ENCODE data around the gene PLA2G2F.

PLA2G2F gene

DNA sequence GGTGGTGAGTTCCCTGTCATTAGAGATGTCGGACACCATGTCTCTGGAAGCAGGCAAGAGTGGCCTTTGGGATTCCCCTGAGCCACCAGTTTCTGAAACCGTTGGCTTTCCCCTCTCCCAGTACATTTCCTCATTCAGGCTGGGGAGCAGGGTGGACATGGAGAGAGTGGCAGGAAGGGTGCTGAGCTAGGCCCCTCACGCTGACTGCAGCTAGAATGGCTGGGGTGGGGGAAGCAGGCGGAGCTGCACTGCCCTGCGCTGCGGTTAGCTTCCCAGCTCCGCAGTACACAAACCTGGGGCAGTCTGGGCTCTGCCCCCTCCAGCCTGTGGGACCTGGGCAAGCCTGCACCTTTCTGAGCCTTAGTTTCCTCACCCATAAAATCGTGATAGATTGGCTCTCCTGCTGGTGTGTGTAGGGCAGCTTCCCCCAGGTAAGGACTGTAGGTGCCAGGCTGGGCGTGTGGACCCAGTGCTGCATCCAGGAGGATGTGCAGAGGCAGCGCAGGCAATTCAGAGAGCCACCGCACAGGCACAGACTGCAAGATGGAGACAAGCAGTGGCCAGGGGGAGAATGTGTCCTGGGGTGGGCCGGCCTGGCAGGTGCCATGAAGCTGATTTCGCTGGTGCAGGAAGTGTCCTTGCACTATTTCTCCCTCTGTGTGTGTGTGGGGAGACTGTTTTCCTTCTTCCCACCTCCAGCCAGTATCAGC lies 3.0 kb downstream of the PLA2G2F start:
- no peak for DNase-seq (ENCODE audit: low read depth)

DNA sequence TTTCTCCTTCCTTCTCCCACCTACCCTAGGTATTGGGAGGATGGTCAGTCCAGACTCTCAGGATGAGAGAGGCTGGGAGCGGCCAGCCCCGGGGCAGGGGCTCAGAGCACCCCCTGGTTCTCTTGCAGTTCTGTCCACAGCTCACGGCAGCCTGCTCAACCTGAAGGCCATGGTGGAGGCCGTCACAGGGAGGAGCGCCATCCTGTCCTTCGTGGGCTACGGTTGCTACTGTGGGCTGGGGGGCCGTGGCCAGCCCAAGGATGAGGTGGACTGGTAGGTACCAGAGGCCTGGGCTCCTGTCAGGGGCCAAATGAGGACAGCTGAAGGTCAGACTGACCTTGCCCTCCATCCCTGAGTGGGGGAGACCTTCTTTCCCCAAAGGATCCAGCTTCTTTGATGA lies 4.2 kb downstream of the PLA2G2F start:
- no peak for DNase-seq (ENCODE audit: low read depth)

DNA sequence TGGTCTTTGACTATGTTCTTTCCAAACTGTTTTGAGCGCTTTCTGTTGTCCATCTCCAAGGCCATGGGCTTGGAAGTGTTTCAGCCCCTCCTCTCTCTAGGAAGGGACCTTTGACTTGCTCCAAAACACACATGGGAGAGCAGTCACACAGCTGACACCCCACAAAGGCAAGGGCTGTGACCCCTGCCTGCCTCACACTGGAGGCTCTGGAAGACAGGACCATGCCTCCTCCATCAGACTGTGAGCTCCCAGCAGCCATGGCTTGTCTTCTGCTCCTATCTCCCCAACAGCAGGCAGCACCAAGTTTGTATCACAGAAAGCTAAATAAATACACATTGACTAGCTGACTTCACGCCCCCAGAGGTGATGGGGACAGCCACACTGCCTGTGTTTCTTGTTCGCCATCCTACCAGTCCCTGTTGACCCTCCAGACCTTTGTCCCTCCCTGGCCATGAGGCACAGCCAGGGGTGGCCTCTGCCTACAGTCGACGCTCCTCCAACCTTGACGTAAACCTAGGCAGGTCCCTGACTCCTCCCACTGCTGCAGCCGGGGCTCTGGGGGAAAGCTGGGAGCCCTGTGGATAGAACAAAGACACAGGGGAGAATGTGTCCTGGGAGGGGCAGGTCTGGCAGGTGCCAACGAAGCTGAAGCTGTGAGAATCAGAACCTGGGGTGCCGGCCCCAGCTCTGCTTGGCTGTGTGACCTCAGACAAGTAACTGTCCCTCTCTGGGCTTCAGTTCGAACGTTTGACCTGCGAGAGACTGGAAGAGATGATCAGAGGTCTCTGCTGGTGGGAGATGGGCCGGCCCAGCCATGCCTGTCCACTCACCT lies 4.8 kb downstream of the PLA2G2F start:
- no peak for DNase-seq (ENCODE audit: low read depth)

DNA sequence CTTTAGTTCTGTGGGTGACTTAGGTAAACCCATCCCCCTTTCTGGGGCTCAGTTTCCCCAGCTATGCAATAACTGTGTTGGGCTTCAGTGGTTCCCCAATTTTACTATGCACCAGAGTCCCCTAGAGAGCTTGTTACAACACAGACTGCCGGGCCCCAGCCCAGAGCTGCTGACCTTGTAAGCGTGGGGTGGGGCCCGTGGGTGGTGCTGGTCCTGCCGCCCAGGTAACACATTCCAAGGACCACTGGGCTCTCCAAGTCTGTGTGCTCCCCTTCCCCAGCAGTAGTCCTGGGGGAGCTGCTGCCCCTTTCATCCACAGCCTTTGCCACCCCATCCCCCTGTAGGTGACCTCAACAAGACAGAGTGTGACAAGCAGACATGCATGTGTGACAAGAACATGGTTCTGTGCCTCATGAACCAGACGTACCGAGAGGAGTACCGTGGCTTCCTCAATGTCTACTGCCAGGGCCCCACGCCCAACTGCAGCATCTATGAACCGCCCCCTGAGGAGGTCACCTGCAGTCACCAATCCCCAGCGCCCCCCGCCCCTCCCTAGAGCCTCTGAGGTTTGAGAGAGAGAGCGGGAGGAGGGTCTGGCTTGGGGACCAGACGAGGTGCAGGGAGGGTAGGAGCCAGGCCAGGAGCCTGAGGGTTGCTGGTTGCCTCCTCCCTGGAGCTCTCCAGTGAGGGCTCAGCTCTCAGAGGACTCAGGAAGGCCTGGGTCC lies 8.9 kb downstream of the PLA2G2F start:
- no peak for DNase-seq (ENCODE audit: low read depth)

DNA sequence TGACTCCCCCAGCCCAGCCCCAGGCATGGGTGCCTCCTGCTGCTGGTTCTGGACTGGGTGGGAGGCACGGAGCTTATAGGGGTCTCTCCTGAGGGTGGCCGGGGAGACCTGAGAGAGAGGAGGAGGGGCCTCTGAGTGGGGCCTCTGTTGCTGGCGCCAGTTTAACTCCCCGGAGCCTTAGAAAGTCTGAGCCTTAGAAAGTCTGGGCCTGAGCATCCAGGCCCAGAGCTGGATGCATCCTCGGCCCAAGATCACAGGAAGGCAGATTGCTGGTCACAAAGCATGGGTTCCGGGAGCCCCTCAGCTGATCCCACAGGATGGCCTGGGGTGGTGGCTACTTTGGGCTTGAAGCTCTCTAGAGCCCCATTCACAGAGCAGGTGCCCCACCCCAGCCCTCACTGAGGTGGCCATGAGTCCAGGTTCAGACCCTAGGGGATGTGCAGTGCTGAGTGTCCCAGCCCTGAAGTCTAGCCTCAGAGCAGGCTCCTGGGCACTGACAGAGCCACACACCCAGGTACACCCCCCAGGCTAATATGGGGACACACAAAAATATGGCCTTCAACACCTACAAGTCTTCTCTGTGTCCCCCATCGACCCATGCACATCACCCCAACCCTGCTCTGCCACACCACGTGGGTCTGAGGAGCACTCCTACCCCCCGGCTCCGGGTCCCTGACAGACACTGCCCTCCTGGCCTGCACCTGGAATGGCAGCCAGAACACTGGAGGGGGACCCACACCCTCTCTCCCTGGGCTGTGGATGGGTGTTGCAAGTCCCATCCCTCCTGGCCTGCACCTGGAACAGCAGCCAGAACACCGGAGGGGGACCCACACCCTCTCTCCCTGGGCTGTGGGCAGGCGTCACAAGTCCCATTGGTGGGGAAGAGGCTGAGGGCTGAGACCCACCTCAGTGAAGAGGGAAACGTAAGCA lies 9.7 kb downstream of the PLA2G2F start:
- no peak for DNase-seq (ENCODE audit: low read depth)

DNA sequence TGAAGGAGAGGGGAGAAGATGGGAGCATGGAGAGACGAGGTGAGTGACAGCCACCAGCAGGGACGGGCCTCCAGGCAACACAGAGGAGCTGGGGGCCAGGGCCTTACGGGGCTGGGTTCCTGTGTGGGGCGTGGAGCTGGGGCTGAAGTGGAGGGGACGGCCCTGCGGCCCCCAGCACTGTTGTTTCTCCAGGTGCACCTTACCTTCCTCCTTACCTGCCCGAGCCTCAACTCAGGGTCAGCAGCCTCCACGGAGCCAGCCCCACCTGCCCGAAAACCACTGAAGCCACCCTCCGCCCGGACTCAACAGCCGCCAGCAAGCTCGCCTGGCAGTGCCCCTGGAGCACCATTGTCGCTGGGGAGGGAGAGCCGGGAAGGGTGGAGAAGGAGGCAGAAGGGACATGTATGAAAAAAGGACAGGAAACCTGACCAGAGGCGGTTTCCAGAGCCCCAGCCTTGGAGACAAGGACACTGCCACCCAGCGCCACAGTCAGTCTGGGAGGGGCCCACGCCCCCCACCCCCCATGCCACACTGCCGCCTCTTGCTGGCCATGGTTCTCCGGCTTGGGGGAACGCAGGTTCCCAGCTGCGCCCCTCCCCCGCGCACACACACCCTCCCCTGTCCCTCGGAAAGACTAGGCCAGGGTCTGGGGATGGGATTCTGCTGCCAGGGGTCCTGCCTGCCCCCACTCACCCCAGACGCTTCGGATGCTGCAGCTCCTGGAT lies 10.6 kb downstream of the PLA2G2F start:
- no peak for DNase-seq (ENCODE audit: low read depth)

DNA sequence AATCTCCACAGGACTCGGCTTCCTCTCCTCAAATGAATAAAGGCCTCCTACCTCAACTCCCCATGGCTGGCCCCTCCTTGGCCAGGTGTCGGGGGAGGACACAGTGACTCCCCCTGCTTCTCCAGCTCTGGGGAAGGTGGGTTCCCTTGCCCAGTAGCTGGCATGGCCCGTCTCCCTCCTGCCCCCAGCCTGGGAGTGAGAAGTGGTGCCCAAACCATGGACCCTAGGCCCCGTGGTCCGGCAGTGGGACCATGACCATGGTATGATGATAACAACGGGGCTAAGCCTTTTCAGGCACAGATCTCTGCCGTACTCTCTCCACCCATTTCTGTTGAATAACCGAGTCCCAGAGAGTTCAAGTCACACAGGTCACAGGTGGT lies 11.2 kb downstream of the PLA2G2F start:
- DNase-seq (ENCODE audit: low read depth) = no peak

DNA sequence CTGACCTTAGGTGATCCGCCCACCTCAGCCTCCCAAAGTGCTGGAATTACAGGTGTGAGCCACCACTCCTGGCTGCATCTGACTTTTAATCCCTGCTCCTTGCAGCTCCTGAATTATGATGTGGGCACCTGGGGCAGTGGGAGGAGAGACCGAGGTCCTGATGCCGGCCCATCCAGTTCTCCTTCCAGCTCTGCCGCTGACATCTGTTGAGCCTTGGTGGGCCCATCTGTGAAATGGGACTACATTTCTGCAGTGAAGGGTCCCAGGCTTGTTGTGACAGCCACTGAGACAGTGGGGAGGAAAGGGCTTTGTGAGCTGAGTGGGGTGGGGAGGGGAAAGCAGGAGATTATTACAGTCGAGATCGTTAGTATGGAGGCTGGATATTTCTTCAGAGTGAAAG lies 11.8 kb downstream of the PLA2G2F start:
- no peak for DNase-seq (ENCODE audit: low read depth)

DNA sequence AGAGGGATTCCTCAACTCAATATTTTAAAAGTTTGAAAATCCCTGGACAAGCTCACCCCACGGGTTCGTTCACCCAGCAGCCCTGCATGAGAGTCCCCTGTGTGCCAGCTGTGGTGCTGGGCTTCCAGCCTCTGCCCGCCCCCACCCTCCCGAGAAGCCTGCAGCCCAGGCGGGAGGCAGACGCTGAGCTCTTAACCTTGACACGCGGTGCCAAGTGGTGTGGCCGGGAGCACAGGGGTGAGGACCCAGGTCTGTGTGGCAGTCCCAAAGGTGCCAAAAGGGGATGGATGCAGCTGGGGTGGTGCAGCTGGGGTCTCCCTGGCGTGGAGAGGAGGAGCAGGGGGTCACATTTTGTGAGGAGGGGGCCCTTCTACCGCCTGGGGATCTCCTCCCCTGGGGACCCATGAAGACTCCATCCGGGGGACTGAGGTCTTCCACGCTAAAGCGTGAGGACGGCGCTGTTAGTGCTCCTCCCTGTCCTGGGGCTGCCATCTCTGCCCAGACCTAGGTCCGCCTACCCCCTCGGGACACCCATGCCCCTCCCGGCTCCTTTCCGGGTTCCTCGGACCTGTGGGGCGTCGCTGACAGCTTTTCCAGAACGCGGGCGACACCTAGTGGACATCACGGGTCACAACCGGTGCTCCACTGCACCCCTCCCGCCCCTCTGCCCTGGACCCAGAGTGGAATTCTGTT lies 12.9 kb downstream of the PLA2G2F start:
- DNase-seq (ENCODE audit: low read depth) = peak; percentile 71

DNA sequence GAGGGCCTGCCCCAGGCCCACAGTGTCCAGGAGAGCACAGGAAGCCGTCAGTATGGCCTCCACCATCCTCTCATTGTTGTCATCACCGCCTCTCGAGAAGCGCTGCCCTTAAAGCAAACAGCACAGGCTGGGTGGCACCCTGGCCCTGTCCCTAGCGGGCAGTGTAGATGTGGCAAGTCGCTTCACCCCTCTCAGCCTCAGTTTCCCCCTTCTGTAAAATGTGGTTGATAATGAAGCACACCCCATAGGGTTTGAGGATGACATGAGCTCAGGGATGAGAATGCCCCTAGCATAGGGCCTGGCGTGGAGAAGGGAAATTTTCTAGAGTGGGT lies 13.4 kb downstream of the PLA2G2F start:
- no peak for DNase-seq (ENCODE audit: low read depth)

DNA sequence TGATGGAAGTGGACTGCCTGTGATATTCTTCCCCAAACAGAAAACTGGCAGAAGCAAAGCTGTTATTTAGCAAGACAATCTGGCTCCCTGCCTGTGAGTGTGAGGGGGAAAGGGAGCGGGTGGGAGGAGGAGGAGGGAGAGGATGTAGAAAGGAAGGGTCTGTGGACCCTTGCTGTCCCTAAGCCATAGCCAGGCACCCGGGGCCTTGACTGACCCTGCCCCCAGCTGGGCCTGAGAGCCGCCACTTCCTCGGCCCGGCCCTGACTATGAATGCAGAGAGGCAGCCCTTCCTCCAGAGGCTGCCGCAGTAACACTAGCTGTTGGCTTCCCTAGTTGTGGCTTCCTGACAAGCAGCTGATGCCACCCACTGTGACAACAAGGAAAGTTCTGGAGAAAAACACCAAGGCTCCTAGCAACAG lies 13.9 kb downstream of the PLA2G2F start:
- DNase-seq (ENCODE audit: low read depth) = no peak

DNA sequence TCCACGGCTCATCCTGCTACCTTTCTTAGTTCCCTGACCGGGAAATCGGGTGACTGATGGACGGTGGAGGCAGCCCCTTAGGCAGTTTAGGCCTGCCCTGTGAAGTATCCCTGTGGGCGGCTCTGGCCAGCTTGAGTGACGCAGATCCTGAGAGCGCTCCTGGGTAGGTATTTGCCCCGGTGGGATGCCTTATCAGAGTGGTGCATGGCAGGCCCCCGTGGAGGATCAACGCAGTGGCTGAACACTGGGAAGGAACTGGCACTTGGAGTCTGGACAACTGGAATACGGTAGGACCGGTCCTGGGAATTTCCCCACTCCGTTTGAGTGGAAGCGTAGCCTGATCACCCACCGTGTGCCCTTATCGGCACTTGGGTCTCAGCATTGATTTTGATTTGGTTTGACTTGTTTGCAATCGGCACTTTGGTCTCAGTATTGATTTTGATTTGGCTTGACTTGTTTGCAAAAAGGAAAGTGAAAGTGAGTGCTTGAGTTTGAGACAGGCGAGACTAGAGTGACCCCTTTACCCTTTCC lies 15.2 kb downstream of the PLA2G2F start:
- DNase-seq (ENCODE audit: low read depth) = no peak

DNA sequence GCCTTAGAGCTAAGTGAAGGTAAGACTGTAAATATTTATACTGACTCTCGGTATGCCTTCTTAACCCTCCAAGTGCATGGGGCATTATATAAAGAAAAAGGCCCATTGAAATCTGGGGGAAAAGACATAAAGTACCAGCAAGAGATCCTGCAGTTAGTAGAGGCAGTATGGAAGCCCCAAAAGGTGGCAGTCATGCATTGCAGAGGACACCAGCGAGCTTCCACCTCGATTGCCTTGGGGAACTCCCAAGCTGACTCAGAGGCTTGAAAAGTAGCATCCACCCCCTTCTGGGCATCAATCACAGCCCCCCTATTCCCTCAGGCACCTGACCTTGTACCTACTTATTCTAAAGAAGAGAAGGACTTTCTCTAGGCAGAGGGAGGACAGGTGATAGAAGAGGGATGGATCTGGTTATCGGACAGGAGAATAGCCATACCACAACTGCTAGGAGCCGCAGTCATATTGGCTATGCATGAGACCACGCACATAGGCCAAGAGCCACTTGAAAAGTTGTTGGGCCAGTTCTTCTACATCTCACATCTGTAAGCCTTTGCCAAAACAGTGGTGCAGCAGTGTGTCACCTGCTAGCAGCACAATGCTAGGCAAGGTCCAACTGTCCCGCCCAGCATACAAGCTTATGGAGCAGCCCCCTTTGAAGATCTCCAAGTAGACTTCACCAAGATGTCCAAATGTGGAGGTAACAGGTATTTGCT lies 19.4 kb downstream of the PLA2G2F start:
- DNase-seq (ENCODE audit: low read depth) = no peak

DNA sequence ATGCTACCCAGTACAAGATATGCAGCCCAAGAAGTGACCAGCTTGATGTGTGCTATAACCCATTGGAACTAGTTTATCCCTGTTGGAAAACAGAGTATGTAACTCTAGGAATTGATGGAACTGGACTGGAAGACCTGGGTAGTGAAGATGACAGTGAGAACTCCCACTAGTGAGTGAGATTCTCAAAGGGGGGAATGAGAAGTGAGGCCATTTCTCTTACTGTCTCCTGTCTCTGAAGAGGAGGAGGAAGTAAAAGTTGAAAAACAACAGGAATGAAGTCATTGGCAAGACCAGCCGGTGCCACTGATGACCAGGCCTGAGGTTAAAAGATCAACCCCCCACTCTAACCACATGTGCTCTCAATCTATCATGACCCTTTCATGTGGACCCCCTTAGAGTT lies 20.9 kb downstream of the PLA2G2F start:
- no peak for DNase-seq (ENCODE audit: low read depth)

DNA sequence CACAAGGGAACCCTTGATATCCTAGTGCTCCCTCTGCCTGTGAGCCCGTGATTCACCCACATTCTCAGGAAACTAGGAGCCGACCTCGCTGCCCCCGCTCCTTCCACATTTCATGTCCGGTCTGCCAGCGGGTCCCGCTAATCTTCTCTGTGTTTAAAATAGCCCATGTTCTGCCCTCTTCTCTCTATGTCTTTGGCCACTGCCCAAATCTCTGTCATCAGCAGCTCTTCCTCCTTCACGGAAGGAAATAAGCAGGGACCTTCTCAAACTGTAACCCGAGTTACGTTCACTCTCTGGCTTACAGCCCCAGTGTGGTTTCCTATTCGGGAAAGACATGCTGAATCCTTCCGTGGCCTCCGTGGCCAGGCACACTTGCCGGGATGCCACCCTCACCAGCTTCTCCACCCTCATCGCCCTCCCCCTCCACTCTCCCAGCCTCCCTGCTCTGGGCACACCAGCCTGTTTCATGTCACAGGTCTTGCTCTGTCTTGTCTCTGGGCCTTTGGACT lies 25.6 kb downstream of the PLA2G2F start:
- DNase-seq (ENCODE audit: low read depth) = no peak

DNA sequence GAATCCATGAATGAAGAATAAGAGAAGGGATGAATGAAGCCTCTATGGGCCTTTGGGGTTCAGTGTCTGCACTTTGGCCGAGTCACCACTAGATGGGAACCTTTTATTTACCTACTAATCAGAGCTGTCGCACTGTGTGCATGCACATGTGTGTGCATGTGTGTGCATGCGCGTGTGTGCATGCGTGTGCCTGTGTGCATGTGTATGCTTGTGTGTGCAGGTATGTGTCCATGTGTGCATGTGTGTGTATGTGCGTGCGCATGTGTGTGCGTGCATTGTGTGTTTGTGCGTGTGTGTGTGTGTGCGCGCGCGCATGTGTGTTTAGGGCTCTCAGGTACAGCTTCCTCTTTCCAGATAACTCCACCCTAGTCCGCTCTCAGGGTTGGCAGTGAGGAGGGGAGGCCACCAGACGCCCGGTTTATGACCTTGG lies 26.4 kb downstream of the PLA2G2F start:
- no peak for DNase-seq (ENCODE audit: low read depth)

DNA sequence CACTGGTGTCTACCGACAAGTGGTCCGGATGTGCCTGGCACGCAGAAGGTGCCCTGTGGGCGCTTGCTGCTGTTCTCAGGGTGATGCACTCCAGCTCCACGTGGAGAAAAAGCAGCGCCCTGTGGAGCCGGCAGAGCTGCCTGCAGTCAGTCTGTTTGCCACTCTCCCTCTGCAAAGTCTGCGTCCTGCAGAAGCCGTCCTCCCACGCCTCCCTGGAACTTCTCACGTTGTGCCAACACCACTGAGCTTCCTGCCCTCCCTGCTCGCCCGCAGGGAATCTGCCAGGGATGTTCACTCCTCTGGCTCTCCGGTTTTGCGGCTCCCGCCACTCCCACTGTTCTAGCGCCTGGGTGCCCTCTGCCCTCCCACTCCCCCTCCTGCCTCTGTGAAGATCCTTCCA lies 26.9 kb downstream of the PLA2G2F start:
- no peak for DNase-seq (ENCODE audit: low read depth)

DNA sequence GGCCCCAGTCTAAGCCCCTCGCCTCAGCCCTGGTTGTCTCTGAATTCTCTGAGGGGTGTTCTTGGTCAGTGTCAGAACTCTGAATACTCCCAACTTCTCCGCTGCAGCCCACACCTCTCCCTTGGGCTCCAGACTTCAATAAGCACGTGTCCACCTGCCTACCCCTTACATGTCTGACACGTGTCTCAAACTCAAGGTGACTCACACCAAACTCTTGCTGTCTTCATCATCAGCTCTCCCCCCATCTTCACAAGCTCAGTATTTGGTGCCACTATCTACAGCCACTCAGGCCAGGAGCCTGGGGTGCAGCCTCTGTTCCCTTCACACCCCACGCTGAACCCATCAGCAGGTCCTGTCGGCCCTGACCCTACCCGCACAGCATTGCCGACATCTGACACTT lies 28.0 kb downstream of the PLA2G2F start:
- DNase-seq (ENCODE audit: low read depth) = no peak

All from fibroblast of the conjunctiva (primary cell).